NCI-H1417 (cell line): ENCODE measurements around the gene CDO1.
"Not testable (repeated sequence)": the region's sequence is repeated elsewhere in the genome, so short reads cannot be mapped to it uniquely, and the experiment has no call there.

Experiments used
- DNase-seq, 3 experiments: peaks; one replicate each; lab custom pipeline; 2025; lab: John Stamatoyannopoulos, UW

Gene CDO1

DNA sequence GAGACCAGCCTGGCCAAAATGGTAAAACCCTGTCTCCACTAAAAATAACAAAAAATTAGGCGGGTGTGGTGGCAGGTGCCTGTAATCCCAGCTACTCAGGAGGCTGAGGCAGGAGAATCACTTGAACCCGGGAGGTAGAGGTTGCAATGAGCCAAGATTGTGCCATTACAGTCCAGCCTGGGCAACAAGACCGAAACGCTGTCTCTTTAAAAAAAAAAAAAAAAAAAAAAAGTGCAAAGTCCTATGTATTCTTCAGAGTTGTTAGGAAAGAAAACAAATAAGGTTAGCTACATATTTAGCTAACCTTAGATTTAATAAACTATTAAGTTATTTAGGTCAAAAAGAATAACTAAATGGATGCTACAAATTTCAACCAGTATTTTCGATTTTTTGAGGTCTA, 13.5 kb upstream of the CDO1 start:
- no peak for DNase-seq

DNA sequence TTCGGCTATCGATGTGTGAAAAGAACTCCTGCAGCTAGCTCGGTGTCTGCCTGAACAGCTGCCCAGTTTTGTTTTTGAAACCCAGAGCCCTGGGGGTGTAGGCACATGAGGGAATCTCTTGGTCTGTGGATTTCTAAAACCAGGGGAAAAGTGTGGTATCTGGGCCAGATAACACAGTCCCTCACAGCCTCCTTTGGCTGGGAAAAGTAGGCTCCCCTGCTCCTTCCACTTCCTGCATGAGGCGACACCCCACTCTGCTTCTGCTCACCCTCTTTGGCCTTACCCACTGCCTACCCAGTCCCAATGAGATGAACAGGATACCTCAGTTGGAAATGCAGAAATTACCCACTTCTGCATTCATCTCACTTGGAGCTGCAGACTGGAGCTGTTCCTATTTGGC, 9.5 kb upstream of the CDO1 start:
- DNase-seq: no peak

- DNase-seq: not testable (repeated sequence)
These were observed 8.5 kb upstream of the CDO1 start for GRCh38 chr5:115824983-115825382.

DNA sequence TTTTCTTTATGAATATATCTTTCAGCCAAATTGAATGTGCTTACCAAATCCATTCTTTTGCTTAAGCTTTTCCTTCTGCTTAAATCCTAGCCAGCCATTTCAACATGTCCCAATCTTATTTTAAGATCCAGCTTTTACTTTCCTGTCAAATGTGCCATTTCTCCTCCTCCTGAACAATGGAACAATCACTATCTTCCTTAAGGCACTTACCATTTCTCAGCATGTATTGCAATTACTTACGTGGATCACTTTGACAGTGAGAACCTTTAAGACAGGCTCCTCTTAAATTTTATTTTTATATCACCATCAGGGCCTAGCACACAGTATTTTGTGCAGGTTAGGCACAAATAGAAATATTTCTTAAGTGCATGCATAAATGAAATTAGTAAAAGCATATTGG, 4.4 kb upstream of the CDO1 start:
- no peak for DNase-seq

GRCh38 chr5:115818821-115819220, 2.4 kb upstream of the CDO1 start:
- no peak for DNase-seq

DNA sequence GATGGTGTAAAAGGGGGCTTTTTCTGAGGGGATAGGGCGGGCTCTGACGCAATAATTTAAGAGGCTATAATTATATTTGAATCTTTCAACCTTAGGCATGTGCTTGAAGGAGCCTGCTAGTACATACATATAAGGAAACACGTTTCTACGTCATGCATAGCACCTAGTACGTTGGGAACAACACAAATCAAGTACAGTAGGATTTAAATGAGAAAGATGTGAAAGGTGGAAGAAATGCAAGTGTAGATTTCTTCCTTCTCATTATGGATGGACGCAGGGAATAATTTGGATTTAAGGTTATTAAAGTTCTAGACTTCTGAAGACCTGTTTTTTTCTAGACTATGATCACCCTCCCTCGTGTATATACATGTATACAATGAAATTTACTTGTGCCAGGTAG, 927 bp upstream of the CDO1 start:
- DNase-seq: peak in 1 of 3 experiments; percentile 30

DNA sequence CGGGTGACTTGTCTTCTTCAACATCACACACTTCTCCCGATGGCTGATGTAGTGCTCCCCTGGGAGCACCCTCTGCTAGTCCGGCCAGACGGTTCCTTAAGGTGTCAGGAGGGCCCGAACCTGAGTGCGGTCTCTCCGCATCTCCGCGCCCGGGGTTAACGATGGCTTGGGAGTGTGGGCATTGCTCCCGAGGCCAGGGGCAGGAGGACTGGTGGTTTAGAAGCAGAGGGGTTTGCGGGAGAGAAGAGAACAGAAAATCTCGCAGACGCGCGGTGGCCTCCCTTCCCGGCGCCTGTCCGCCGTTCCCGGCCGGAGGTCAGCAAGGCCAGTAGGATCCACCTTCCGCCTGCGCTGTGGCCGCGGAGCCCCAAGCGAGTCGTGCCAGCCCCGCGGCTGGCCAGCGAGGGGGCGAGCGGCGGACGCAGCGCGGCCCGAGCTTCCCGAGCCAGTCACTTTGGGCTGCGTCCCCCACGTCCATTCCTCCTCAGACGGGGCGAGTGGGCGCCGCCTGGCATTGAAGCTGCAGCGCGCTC, 700 bp downstream of the CDO1 start:
- peak in 2 of 3 experiments; percentile 1 to 68 for DNase-seq

DNA sequence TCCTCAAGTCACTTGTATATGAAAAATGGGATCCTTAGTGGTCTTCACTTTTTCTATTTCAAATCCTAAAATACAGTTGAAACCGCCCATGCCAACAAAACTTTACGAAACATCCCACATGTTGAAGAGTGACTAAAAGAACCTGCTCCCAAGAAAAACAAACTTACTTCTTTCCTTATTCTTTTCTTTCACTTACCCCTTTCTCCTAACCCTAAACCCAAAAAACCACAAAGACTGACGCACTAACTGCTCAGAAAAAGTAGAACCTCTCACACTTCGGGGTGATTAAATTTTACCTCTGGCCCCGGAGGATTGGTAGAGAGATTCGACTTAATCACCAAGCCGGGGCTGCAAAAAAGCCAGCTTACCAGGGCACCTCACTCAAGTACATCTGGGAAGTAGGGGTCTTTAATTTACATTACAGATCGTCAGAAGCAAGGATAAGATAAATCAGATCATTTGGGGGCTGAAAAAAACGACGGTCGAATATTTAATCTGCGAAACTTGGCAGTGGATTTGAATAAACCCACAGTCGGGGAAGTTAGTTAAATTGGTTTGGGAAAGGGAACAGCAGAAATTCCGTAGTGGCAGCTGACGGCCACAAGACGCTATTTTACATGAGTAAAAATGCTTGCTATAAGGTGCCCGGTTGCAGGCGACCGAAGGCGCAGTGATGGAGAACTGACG, 1.3 kb downstream of the CDO1 start:
- no peak for DNase-seq

GRCh38 chr5:115813719-115814118, 2.7 kb downstream of the CDO1 start:
- no peak for DNase-seq

DNA sequence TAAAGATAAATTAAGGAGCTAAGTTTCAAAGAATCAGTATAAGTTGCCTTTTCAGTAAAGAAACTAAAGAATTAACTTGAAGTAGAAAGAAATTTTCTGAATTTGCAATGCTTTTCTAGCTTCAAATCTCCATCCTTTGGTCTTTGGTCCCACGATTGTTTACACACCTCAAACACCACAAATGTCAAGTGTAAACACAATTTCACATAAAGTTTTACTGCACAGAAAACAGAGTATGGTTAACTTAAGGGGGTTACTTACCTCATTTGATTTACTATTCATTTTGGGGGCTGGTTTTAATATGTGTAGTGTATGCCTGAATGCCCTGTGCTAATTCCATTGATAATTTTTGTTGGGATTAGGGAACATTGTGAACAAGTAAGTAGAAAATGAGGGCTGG, 4.1 kb downstream of the CDO1 start:
- DNase-seq: no peak

DNA sequence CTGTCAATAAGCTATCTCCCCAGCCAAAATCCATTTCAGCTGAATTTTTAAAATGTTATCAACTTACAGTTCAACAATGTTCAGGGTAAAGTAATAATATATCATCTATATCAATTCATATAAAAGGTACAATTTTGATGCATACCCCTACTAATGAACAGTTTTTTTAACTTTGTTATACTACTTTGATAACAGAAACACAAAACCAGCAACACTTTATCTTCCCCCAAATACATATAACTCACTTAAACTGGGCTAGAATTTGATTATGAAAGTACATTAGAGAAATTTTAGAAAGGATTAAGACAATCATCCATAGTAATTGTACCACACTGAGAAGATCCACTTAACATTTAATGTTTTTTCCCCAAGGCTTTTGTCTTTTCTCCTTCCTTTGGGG, 5.1 kb downstream of the CDO1 start:
- no peak for DNase-seq

DNA sequence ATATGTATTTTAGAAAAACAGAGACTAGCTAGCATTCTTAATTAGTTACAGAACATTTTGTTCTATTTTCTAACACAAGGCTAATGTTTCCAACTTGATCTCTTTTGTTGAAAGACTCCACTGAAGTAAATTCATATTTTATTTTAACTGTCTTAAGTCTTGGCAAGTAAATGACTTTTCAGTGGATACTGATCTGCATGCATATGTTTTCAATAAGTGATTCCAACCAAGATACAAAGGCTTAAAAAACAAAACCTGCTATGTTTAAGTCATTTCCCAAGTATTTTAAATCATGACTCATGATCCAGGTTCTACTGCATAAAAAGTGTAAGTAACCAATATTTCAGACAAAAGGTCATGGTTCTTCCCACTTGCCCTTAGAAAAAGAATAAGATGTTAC, 5.7 kb downstream of the CDO1 start:
- no peak for DNase-seq

- no peak for DNase-seq
These were observed 6.5 kb downstream of the CDO1 start for GRCh38 chr5:115809946-115810345.

DNA sequence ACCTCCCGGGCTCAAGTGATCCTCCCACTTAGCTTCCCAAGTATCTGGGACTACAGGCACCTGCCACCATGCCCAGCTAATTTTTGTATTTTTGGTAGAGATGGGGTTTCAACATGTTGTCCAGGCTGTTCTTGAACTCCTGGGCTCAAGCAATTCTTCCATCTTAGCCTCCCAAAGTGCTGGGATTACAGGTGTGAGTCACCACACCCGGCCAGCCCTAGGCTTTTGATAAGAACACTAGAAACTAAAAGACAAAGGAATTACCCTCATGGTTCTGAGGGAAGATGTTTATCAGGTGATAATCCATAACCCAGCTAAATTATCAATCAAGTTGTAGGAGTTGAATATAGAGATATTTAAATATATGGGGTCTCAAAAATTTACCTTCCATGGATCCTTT, 8.4 kb downstream of the CDO1 start:
- DNase-seq: not testable (repeated sequence)

GRCh38 chr5:115807654-115808052, 8.8 kb downstream of the CDO1 start:
- no peak for DNase-seq

GRCh38 chr5:115806986-115807653, 9.3 kb downstream of the CDO1 start:
- no peak for DNase-seq

GRCh38 chr5:115801984-115802383, 14.5 kb downstream of the CDO1 start:
- no peak for DNase-seq

- no peak for DNase-seq
These were observed 15.3 kb downstream of the CDO1 start for GRCh38 chr5:115801152-115801551.

DNA sequence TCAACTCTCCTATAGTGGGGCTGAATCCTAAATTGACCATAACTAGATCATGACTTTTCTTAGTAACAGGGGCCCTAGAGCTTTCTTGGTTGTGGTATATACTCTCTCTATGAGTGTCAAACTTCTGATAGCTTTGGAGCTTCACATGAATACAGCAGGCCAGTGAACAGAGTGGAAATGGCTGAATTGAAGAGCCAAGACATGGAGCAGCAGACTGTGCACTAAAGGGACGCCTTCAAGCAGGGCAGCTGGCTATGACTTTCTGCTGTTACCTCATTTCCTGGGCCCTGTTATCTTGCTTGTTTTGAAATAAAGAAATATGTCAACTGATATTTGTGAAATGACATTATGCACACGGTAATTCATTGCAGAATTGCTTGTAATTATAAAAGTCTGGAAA, 16.4 kb downstream of the CDO1 start:
- no peak for DNase-seq

- no peak for DNase-seq
These were observed 18.2 kb downstream of the CDO1 start for GRCh38 chr5:115798252-115798651.

GRCh38 chr5:115796656-115797055, 19.8 kb downstream of the CDO1 start:
- DNase-seq: no peak

- no peak for DNase-seq
These were observed 20.8 kb downstream of the CDO1 start for GRCh38 chr5:115795700-115796099.

DNA sequence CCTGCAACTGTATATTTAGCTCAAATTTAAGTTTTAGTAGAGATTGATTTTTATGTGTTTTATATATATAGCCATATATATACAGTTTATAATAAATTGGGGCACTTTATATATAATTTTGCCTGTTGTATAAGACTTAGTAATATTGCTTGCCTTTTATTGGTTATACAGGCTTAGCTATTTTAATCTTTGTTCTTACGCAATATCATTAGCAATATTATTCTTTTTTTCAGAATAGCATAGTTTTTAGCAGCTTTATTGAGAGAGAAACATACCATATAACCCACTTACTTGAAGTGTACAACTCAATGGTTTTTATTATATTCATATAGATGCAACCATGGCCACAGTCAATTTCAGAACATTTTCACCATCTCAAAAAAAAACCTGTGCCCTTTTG, 28.0 kb downstream of the CDO1 start:
- DNase-seq: no peak

DNA sequence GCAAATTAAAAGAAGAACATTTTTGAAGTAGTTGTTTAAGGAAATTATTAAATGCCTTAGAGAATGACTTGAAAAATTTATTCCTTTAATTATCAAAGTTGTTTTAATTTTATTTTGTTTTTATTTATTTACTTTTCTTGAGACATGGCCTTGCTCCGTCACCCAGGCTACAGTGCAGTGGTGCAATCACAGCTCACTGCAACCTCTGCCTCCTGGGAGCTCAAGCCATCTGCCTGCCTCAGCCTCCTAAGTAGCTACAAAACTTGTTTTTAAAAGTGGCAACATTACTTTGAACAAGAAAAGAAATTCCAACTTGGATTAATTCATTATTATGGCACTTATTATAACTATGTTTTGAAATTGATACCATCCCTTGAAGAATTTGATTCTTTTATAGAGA, 29.0 kb downstream of the CDO1 start:
- no peak for DNase-seq
